AG04450 (cell line): ENCODE data around the gene ZNF516. TPM values are rescaled to one million over a fixed set of nuclear protein-coding genes. Genes with fewer than 3 reads are reported as not detected.

Experiments used
- CTCF ChIA-PET: fragments of 300-600, 350-600 bp; formaldehyde crosslinking; extraction: SDS; loops from one replicate; lab custom pipeline; 2022; ENCODE audit warnings: antibody characterized with exemption, inconsistent platforms; lab: Charles Lee
- POLR2A ChIA-PET: fragments of 350-600 bp; formaldehyde crosslinking; extraction: SDS; loops from one replicate; lab custom pipeline; 2021; ENCODE audit warnings: antibody characterized with exemption, inconsistent platforms; lab: Yijun Ruan, JAX
- DNase-seq: peaks from one replicate; pipeline ENCODE4 v3.0.0-alpha.2; 2011; ENCODE audit warnings: low read depth, low spot score
- H3K27ac ChIP-seq: one replicate; pipeline ENCODE4 v1.5.1; 2012; ENCODE audit warnings: low read depth, low read length, control low read depth
- H3K27me3 ChIP-seq: one replicate; pipeline ENCODE4 v1.6.0; 2012; ENCODE audit warnings: low read length; ENCODE audit not compliant: control insufficient read depth, insufficient read depth
- H3K4me3 ChIP-seq: 2 replicates; pipeline ENCODE4 v1.5.1; 2011; ENCODE audit warnings: mild to moderate bottlenecking, low read depth, low read length, control low read depth
- H3K9me3 ChIP-seq: 2 replicates; pipeline ENCODE4 v1.5.1; 2012; ENCODE audit warnings: low read length; ENCODE audit not compliant: control insufficient read depth, insufficient read depth
- CTCF ChIP-seq: IDR thresholded peaks from 2 replicates; pipeline ENCODE4 v1.5.1; 2011; ENCODE audit warnings: low read depth, low read length, control low read depth, inconsistent platforms
- polyA plus RNA-seq: library from polyadenylated mRNA; depleted of rRNA; stranded (reverse); fragments of >200 nt; gene quantifications from 2 replicates; pipeline ENCODE4 v1.2.3, GENCODE V29; 2011

Gene ZNF516
- polyA plus RNA-seq, 1 experiment = 15.5 TPM

- Histone ChIP-seq H3K27ac (no peak overlapping the region), H3K4me3 (no peak overlapping the region), H3K9me3 (peaks cover 7% of the 10 kb centered on the region; the same call in 1 of the 2 replicates), H3K27me3 (no peaks in the 10 kb centered on the region)
- CTCF ChIA-PET = interaction anchor here (0.7 to 2.1 kb wide), 2 partner anchors 9 to 481 kb away, joined by 3 to 12 read pairs; no protein-coding TSS in a partner anchor
- POLR2A ChIA-PET = interaction anchor here (0.7 kb wide), 1 partner anchor 8 kb away, joined by 5 read pairs; no protein-coding TSS in a partner anchor
- TF ChIP-seq CTCF = no peak
- DNase-seq = no peak
These were observed 105.3 kb downstream of the ZNF516 start for GRCh38 chr18:76389716-76390115.

GRCh38 chr18:76388891-76389423, 106.1 kb downstream of the ZNF516 start:
- Histone ChIP-seq H3K27me3 (no peaks in the 10 kb centered on the region), H3K9me3 (peaks cover 7% of the 10 kb centered on the region; the same call in 1 of the 2 replicates), H3K4me3 (no peak overlapping the region), H3K27ac (no peak overlapping the region)
- no peak for DNase-seq
- POLR2A ChIA-PET = interaction anchor here (0.7 kb wide), 1 partner anchor 9 kb away, joined by 5 read pairs; no protein-coding TSS in a partner anchor
- CTCF ChIA-PET = interaction anchor here (0.6 to 2.1 kb wide), 3 partner anchors 9 to 480 kb away, joined by 3 to 12 read pairs (median 5); no protein-coding TSS in a partner anchor
- TF ChIP-seq CTCF = no peak

GRCh38 chr18:76388261-76388660, 106.8 kb downstream of the ZNF516 start:
- Histone ChIP-seq H3K27ac (no peak overlapping the region), H3K4me3 (no peak overlapping the region), H3K27me3 (no peaks in the 10 kb centered on the region), H3K9me3 (peaks cover 7% of the 10 kb centered on the region; the same call in 1 of the 2 replicates)
- ChIA-PET CTCF (interaction anchor here (0.6 to 1.2 kb wide), 2 partner anchors 11 to 89 kb away, joined by 3 to 8 read pairs; no protein-coding TSS in a partner anchor), POLR2A (interaction anchor here (0.6 kb wide), 1 partner anchor 159 kb away, joined by 3 read pairs; no protein-coding TSS in a partner anchor)
- TF ChIP-seq CTCF = no peak
- no peak for DNase-seq

GRCh38 chr18:76387608-76388007, 107.4 kb downstream of the ZNF516 start:
- H3K4me3 ChIP-seq = no peak overlapping the region
- CTCF ChIA-PET = interaction anchor here (1.2 kb wide), 1 partner anchor 12 kb away, joined by 8 read pairs; no protein-coding TSS in a partner anchor
- POLR2A ChIA-PET = interaction anchor here (0.6 kb wide), 1 partner anchor 160 kb away, joined by 3 read pairs; no protein-coding TSS in a partner anchor
- H3K27me3 ChIP-seq = no peaks in the 10 kb centered on the region
- H3K27ac ChIP-seq = no peak overlapping the region
- H3K9me3 ChIP-seq = peaks cover 7% of the 10 kb centered on the region; the same call in 1 of the 2 replicates
- TF ChIP-seq CTCF = no peak
- DNase-seq = no peak

GRCh38 chr18:76386886-76387285, 108.2 kb downstream of the ZNF516 start:
- no peak overlapping the region for H3K27ac ChIP-seq
- H3K4me3 ChIP-seq = no peak overlapping the region
- TF ChIP-seq CTCF = no peak
- ChIA-PET CTCF (interaction anchor here (1.2 kb wide), 1 partner anchor 12 kb away, joined by 8 read pairs; no protein-coding TSS in a partner anchor), POLR2A (no interaction called here)
- DNase-seq = no peak
- H3K9me3 ChIP-seq = peaks cover 7% of the 10 kb centered on the region; the same call in 1 of the 2 replicates
- no peaks in the 10 kb centered on the region for H3K27me3 ChIP-seq
